ENCODE results near the gene FCRL1.

FCRL1 gene

GRCh38 chr1:157831968-157832626 lies 12.2 kb upstream of the FCRL1 start:
- TF ChIP-seq CTCF (IDR thresholded peaks at IDR 0.05; ENCODE audit: low read length, missing control alignments): no peak
- H3K4me3 ChIP-seq (replicated peaks; ENCODE audit: low read depth, low read length): no peak overlapping the region
- no peak for DNase-seq (ENCODE audit: low read depth)

- TF ChIP-seq CTCF (IDR thresholded peaks at IDR 0.05; ENCODE audit: low read length, missing control alignments): no peak
- no peak overlapping the region for H3K4me3 ChIP-seq (replicated peaks; ENCODE audit: low read depth, low read length)
- DNase-seq (ENCODE audit: low read depth): no peak
Observed at GRCh38 chr1:157830887-157831286, 11.0 kb upstream of the FCRL1 start.

GRCh38 chr1:157829711-157830110 lies 9.8 kb upstream of the FCRL1 start:
- TF ChIP-seq CTCF (IDR thresholded peaks at IDR 0.05; ENCODE audit: low read length, missing control alignments): no peak
- H3K4me3 ChIP-seq (replicated peaks; ENCODE audit: low read depth, low read length): no peak overlapping the region
- DNase-seq (ENCODE audit: low read depth): no peak

- no peak for DNase-seq (ENCODE audit: low read depth)
- H3K4me3 ChIP-seq (replicated peaks; ENCODE audit: low read depth, low read length): no peak overlapping the region
- TF ChIP-seq CTCF (IDR thresholded peaks at IDR 0.05; ENCODE audit: low read length, missing control alignments): no peak
Observed at GRCh38 chr1:157829210-157829609, 9.3 kb upstream of the FCRL1 start.

GRCh38 chr1:157820299-157820698 lies 379 bp upstream of the FCRL1 start:
- DNase-seq (ENCODE audit: low read depth): no peak
- no peak for TF ChIP-seq CTCF (IDR thresholded peaks at IDR 0.05; ENCODE audit: low read length, missing control alignments)
- no peak overlapping the region for H3K4me3 ChIP-seq (replicated peaks; ENCODE audit: low read depth, low read length)

- no peak for TF ChIP-seq CTCF (IDR thresholded peaks at IDR 0.05; ENCODE audit: low read length, missing control alignments)
- DNase-seq (ENCODE audit: low read depth): no peak
- no peak overlapping the region for H3K4me3 ChIP-seq (replicated peaks; ENCODE audit: low read depth, low read length)
Observed at GRCh38 chr1:157819215-157819614, 705 bp downstream of the FCRL1 start.

GRCh38 chr1:157813269-157813668 lies 6.7 kb downstream of the FCRL1 start:
- DNase-seq (ENCODE audit: low read depth): no peak
- TF ChIP-seq CTCF (IDR thresholded peaks at IDR 0.05; ENCODE audit: low read length, missing control alignments): no peak
- H3K4me3 ChIP-seq (replicated peaks; ENCODE audit: low read depth, low read length): no peak overlapping the region
